Measurements from ENCODE around the gene IL1RAPL2. TPM values are rescaled to one million over a fixed set of nuclear protein-coding genes. Genes with fewer than 3 reads are reported as not detected.

Gene IL1RAPL2
- total RNA-seq, 1 experiment from 2014 or later = not detected

GRCh38 chrX:105052926-105053325 is 486.9 kb downstream of the IL1RAPL2 start:
- POLR2A ChIA-PET = no interaction called here
- BruUV-seq (replicated peaks) = no TSS peak
- intact Hi-C loops (cut with micrococcal nuclease; ENCODE audit: unreplicated experiment) = no loop called here

GRCh38 chrX:105063743-105064142 is 497.7 kb downstream of the IL1RAPL2 start:
- Histone ChIP-seq H3K27ac (ENCODE audit: low read length) (no peak overlapping the region), H3K4me1 (ENCODE audit: control insufficient read depth, insufficient read depth, low read length) (no peaks in the 10 kb centered on the region), H3K9me3 (ENCODE audit: control insufficient read depth, insufficient read depth, low read depth, low read length) (no peaks in the 10 kb centered on the region), H3K36me3 (ENCODE audit: control insufficient read depth, insufficient read depth, low read length) (no peaks in the 10 kb centered on the region), H3K4me3 (ENCODE audit: low read depth in 2 of 2, low read length in 2 of 2) (no peak overlapping the region), H3K27me3 (ENCODE audit: control insufficient read depth, insufficient read depth, low read length) (no peaks in the 10 kb centered on the region)
- in situ Hi-C loops (cut with HindIII; ENCODE audit: low pct_unique_long_range_greater_than_20kb, low sequenced_read_pairs) (no loop called here), intact Hi-C loops (cut with micrococcal nuclease; ENCODE audit: unreplicated experiment) (no loop called here)
- no peak for TF ChIP-seq SIN3A (IDR thresholded peaks at IDR 0.05; ENCODE audit: borderline replicate concordance, insufficient read depth, low read depth, low read length)
- POLR2A ChIA-PET = no interaction called here
- no TSS peak for BruUV-seq (replicated peaks)
- CTCF ChIA-PET = no interaction called here
- ATAC-seq (no peak), DNase-seq (ENCODE audit: low read depth, low spot score) (no peak)

More at GRCh38 chrX:105052926-105053325, 486.9 kb downstream of the IL1RAPL2 start:
- Histone ChIP-seq H3K4me3 (ENCODE audit: low read depth in 2 of 2, low read length in 2 of 2) (no peak overlapping the region), H3K27ac (ENCODE audit: low read length) (no peak overlapping the region), H3K4me1 (ENCODE audit: control insufficient read depth, insufficient read depth, low read length) (no peaks in the 10 kb centered on the region), H3K9me3 (ENCODE audit: control insufficient read depth, insufficient read depth, low read depth, low read length) (no peaks in the 10 kb centered on the region), H3K27me3 (ENCODE audit: control insufficient read depth, insufficient read depth, low read length) (no peaks in the 10 kb centered on the region), H3K36me3 (ENCODE audit: control insufficient read depth, insufficient read depth, low read length) (no peaks in the 10 kb centered on the region)
- ATAC-seq = no peak
- TF ChIP-seq CTCF (IDR thresholded peaks at IDR 0.05) (no peak), SIN3A (IDR thresholded peaks at IDR 0.05; ENCODE audit: borderline replicate concordance, insufficient read depth, low read depth, low read length) (no peak)
- CTCF ChIA-PET = no interaction called here
- DNase-seq (ENCODE audit: low read depth, low spot score) = no peak
- in situ Hi-C loops (cut with HindIII; ENCODE audit: low pct_unique_long_range_greater_than_20kb, low sequenced_read_pairs) = no loop called here

- DNase-seq (ENCODE audit: low read depth, low spot score) = no peak
- no peak for TF ChIP-seq POLR2AphosphoS5 (IDR thresholded peaks at IDR 0.05; ENCODE audit: low read depth, low read length)
- TF ChIP-seq REST (IDR thresholded peaks at IDR 0.05; ENCODE audit: insufficient read depth in 1 of 2, low read depth in 2 of 2, low read length in 1 of 2) = no peak
- no peaks in the 10 kb centered on the region for H3K9me3 ChIP-seq (ENCODE audit: control insufficient read depth, insufficient read depth, low read depth, low read length)
- H3K4me3 ChIP-seq (ENCODE audit: low read depth in 2 of 2, low read length in 2 of 2) = no peak overlapping the region
- ChIA-PET CTCF (no interaction called here), POLR2A (no interaction called here)
- in situ Hi-C loops (cut with HindIII; ENCODE audit: low pct_unique_long_range_greater_than_20kb, low sequenced_read_pairs) = no loop called here
- no peaks in the 10 kb centered on the region for H3K27me3 ChIP-seq (ENCODE audit: control insufficient read depth, insufficient read depth, low read length)
- BruUV-seq (replicated peaks) = no TSS peak
- H3K27ac ChIP-seq (ENCODE audit: low read length) = no peak overlapping the region
- ATAC-seq = no peak
- intact Hi-C loops (cut with micrococcal nuclease; ENCODE audit: unreplicated experiment) = no loop called here
- H3K4me1 ChIP-seq (ENCODE audit: control insufficient read depth, insufficient read depth, low read length) = no peaks in the 10 kb centered on the region
- H3K36me3 ChIP-seq (ENCODE audit: control insufficient read depth, insufficient read depth, low read length) = no peaks in the 10 kb centered on the region
These were observed 532.2 kb downstream of the IL1RAPL2 start for GRCh38 chrX:105098201-105098600.
